OCI-LY7 (cell line): ENCODE measurements around the gene NFIA. TPM values are rescaled to one million over a fixed set of nuclear protein-coding genes. Genes with fewer than 3 reads are reported as not detected.

Source experiments
- BruUV-seq: library from RNA; stranded (reverse); fragments of 400-500 nt; replicated peaks from 2 replicates; lab custom pipeline; 2021; lab: Mats Ljungman, UMichigan
- CTCF ChIA-PET: fragments of 300-600 bp; sonication (Branson Sonifier 250); formaldehyde crosslinking; loops from one replicate; lab custom pipeline; 2022; ENCODE audit warnings: antibody characterized with exemption; ENCODE audit not compliant: unreplicated experiment; lab: Charles Lee
- POLR2A ChIA-PET: fragments of 300-600 bp; sonication (Branson Sonifier 250); formaldehyde crosslinking; loops from one replicate; lab custom pipeline; 2022; ENCODE audit warnings: antibody characterized with exemption; lab: Charles Lee
- DNase-seq: peaks from one replicate; pipeline ENCODE4 v3.0.0-alpha.2; 2015; ENCODE audit warnings: low spot score
- H2AFZ ChIP-seq: fragments of 200-600 bp; sonication (generic), shearing (Covaris generic); 2 replicates; pipeline ENCODE4 v1.6.1; 2014; ENCODE audit warnings: mild to moderate bottlenecking, antibody characterized with exemption, low read length, moderate library complexity
- H3K27ac ChIP-seq: fragments of 200-600 bp; sonication (generic); 2 replicates; pipeline ENCODE4 v1.5.1; 2014; ENCODE audit warnings: mixed run types, low read depth, mild to moderate bottlenecking, moderate library complexity, low read length, inconsistent platforms; ENCODE audit not compliant: poor library complexity, severe bottlenecking
- H3K36me3 ChIP-seq: fragments of 200-600 bp; sonication (generic); 2 replicates; pipeline ENCODE4 v1.6.1; 2014; ENCODE audit warnings: mild to moderate bottlenecking, antibody characterized with exemption, low read length, moderate library complexity, mixed read lengths; ENCODE audit not compliant: insufficient read depth
- H3K4me1 ChIP-seq: fragments of 200-600 bp; sonication (generic); 2 replicates; pipeline ENCODE4 v1.5.1; 2014; ENCODE audit warnings: mild to moderate bottlenecking, low read length; ENCODE audit not compliant: insufficient read depth, poor library complexity, severe bottlenecking
- H3K4me2 ChIP-seq: fragments of 200-600 bp; sonication (generic); 2 replicates; pipeline ENCODE4 v1.6.1; 2014; ENCODE audit warnings: mild to moderate bottlenecking, low read length
- H3K4me3 ChIP-seq: fragments of 200-600 bp; sonication (generic); 2 replicates; pipeline ENCODE4 v1.5.1; 2014; ENCODE audit warnings: mild to moderate bottlenecking, low read depth, low read length; ENCODE audit not compliant: poor library complexity, severe bottlenecking
- H3K79me2 ChIP-seq: fragments of 200-600 bp; sonication (generic); 2 replicates; pipeline ENCODE4 v1.6.1; 2016; ENCODE audit warnings: low read depth, mild to moderate bottlenecking, low read length, moderate library complexity, mixed read lengths; ENCODE audit not compliant: insufficient read depth
- H3K9me2 ChIP-seq: fragments of 200-600 bp; sonication (generic); 2 replicates; pipeline ENCODE4 v1.6.1; 2016; ENCODE audit warnings: mild to moderate bottlenecking, low read length, mixed read lengths; ENCODE audit not compliant: insufficient read depth
- H3K9me3 ChIP-seq: fragments of 200-600 bp; sonication (generic); 2 replicates; pipeline ENCODE4 v1.6.1; 2014; ENCODE audit warnings: mild to moderate bottlenecking, mixed run types, low read length, mixed read lengths
- H4K20me1 ChIP-seq: fragments of 200-600 bp; sonication (generic); 2 replicates; pipeline ENCODE4 v1.6.1; 2014; ENCODE audit warnings: mild to moderate bottlenecking, antibody characterized with exemption, low read length, moderate library complexity, mixed read lengths; ENCODE audit not compliant: insufficient read depth
- CTCF ChIP-seq: fragments of 200-600 bp; sonication (generic); conservative IDR thresholded peaks from 2 replicates; pipeline ENCODE4 v1.5.1; 2014; ENCODE audit warnings: mild to moderate bottlenecking, antibody characterized with exemption, low read length, moderate library complexity, mixed read lengths
- EZH2phosphoT487 ChIP-seq: fragments of 200-600 bp; sonication (generic); IDR thresholded peaks from 2 replicates; pipeline ENCODE4 v1.6.1; 2018; ENCODE audit warnings: low read depth, borderline replicate concordance, mild to moderate bottlenecking, mixed run types, antibody characterized with exemption, low read length, moderate library complexity, mixed read lengths
- intact Hi-C: fragments of 100-400 bp; cut with micrococcal nuclease; formaldehyde crosslinking; loops from one replicate; pipeline ENCODE4 v1.10.0; 2022; ENCODE audit not compliant: unreplicated experiment
- total RNA-seq, 2 experiments: library from RNA; depleted of rRNA in 1 of 2; stranded (reverse); fragments of >200 nt in 1 of 2; shearing (Covaris generic) in 1 of 2; gene quantifications; 2 replicates each; pipeline ENCODE4 v1.2.3, GENCODE V29; 2014 to 2022

The NFIA gene
- total RNA-seq, 2 experiments from 2014 or later: 2.8 to 18.8 TPM

GRCh38 chr1:61436491-61437120 is 354.2 kb downstream of the NFIA start:
- POLR2A ChIA-PET: interaction anchor here (0.6 to 1.0 kb wide), 4 partner anchors 28 to 314 kb away, joined by 3 to 4 read pairs (median 4); no protein-coding TSS in a partner anchor
- CTCF ChIA-PET: no interaction called here
- no TSS peak for BruUV-seq

DNA sequence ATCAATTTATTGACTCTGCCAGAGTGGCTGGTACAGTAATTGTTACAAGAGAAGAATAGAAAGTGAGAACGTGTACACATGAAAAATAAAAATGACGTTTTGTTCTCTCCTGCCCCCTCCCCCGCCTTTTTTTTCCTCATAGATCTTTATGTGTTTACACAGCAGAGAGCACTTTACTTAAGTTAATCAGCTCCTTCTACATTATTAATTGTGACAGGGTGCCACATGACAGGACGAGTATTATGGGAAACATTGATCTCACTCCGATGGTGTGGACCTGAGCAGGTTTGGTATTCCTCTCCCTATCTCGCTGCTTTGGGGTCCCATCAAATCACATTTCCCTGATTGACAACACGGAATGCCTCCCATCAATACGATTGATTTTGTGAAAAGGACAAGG is 356.9 kb downstream of the NFIA start:
- no peak overlapping the region for H3K27ac ChIP-seq
- no peaks in the 10 kb centered on the region for H4K20me1 ChIP-seq
- no peaks in the 10 kb centered on the region for H3K9me3 ChIP-seq
- H3K36me3 ChIP-seq: no peaks in the 10 kb centered on the region
- CTCF ChIA-PET: no interaction called here
- no peak overlapping the region for H2AFZ ChIP-seq
- H3K4me2 ChIP-seq: no peak overlapping the region
- no peak for DNase-seq
- TF ChIP-seq CTCF: no peak
- no peak for TF ChIP-seq EZH2phosphoT487
- intact Hi-C loops: no loop called here
- no peaks in the 10 kb centered on the region for H3K9me2 ChIP-seq
- no TSS peak for BruUV-seq
- no peaks in the 10 kb centered on the region for H3K79me2 ChIP-seq
- no peaks in the 10 kb centered on the region for H3K4me1 ChIP-seq
- POLR2A ChIA-PET: interaction anchor here (0.7 kb wide), 1 partner anchor 397 kb away, joined by 4 read pairs; no protein-coding TSS in a partner anchor
- no peak overlapping the region for H3K4me3 ChIP-seq

More at GRCh38 chr1:61436491-61437120, 354.2 kb downstream of the NFIA start:
- Histone ChIP-seq H3K9me3 (no peaks in the 10 kb centered on the region), H3K36me3 (no peaks in the 10 kb centered on the region), H3K9me2 (no peaks in the 10 kb centered on the region), H4K20me1 (no peaks in the 10 kb centered on the region), H3K4me3 (no peak overlapping the region), H3K4me2 (no peak overlapping the region), H2AFZ (no peak overlapping the region), H3K79me2 (no peaks in the 10 kb centered on the region), H3K4me1 (no peaks in the 10 kb centered on the region), H3K27ac (no peak overlapping the region)
- TF ChIP-seq CTCF: no peak
- TF ChIP-seq EZH2phosphoT487: no peak
- intact Hi-C loops: no loop called here
- no peak for DNase-seq

DNA sequence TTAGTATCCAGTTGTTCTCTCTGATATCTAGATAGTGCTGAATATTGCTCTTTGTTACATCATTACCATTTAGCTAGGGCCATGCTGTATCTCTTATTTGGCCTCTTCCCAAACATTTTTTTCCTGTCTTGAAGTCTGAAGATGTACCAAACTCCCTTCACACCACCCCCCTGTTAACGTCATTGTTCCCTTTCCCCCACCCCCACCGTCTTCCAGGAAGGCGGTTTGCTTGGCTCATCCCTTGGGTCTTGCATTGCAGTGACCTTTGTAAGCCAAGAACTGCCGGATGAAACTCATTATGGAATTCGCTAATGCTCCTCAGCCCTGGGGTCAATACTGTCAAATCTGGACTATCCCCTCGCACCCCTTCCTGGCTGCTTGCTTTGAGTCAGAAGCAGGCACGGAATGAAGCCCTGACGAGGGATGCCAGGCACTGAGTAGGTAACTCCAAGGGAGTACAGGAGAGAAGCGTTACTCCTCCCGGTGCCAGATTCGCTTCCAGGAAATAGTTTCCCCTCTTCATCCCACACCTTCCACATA is 359.4 kb downstream of the NFIA start:
- Histone ChIP-seq H4K20me1 (no peaks in the 10 kb centered on the region), H3K4me1 (no peaks in the 10 kb centered on the region), H3K4me3 (no peak overlapping the region), H3K9me3 (no peaks in the 10 kb centered on the region), H3K9me2 (no peaks in the 10 kb centered on the region), H3K79me2 (no peaks in the 10 kb centered on the region), H3K36me3 (no peaks in the 10 kb centered on the region), H3K27ac (no peak overlapping the region), H3K4me2 (no peak overlapping the region), H2AFZ (no peak overlapping the region)
- DNase-seq: no peak
- CTCF ChIA-PET: no interaction called here
- TF ChIP-seq CTCF: no peak
- no peak for TF ChIP-seq EZH2phosphoT487
- intact Hi-C loops: no loop called here
- no TSS peak for BruUV-seq
- POLR2A ChIA-PET: no interaction called here
